GM19023 (cell line): Measurements from ENCODE around the gene BAD.
"Not testable (repeated sequence)": the region's sequence is repeated elsewhere in the genome, so short reads cannot be mapped to it uniquely, and the experiment has no call there.

Experiments
- ATAC-seq: cut with Tn5 transposase; IDR thresholded peaks from one replicate; pipeline ENCODE4 v1.9.1; 2021; ENCODE audit warnings: mild to moderate bottlenecking, moderate library complexity; ENCODE audit not compliant: unreplicated experiment

The BAD gene

DNA sequence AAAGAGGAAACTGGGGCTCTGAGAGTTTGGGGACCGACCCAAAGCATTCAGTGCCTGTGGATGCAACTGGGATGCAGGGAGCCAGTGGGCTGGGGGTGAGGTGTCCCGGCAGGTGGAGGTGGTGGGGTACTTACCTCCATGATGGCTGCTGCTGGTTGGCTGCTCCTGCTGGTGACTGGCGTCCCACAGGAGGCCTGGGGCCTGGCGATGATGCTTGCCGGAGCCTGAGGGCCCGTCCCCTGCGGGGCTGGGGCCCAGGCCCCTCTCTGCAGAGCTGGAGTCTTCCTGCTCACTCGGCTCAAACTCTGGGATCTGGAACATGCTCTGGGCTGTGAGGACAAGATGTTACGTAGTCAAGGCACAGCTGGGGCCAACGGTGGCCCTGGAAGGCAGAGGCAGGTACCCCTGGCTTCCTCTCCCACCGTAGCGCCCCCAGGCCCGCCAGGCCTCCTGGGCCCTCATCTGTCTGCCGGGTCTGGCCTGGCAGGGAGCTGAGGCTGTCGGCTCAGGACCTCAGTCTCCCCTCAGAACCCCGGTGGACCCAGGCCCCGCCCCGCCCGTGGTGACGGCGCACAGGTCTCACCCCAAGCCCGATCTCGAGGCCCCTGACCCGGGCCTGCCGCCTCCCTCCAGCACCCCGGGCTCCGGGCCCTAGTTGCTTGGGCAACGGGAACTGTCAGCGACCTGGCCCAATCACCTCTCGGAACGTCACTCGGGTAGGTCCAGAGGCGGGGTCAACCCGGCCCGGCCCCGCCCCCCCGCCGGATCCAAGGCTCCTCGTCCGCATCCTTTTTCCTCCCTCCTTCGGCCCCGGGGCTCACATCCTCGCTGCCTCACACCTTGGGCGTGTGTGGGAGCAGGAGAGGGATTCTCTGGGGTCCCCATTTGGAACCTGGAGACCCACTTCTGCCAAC is at the start of gene BAD:
BAD (minus strand) TSS at position 618 of the 914 bp plus-strand sequence; CDS start at position 321, 297 bp downstream.
- peak; percentile 77 for ATAC-seq

DNA sequence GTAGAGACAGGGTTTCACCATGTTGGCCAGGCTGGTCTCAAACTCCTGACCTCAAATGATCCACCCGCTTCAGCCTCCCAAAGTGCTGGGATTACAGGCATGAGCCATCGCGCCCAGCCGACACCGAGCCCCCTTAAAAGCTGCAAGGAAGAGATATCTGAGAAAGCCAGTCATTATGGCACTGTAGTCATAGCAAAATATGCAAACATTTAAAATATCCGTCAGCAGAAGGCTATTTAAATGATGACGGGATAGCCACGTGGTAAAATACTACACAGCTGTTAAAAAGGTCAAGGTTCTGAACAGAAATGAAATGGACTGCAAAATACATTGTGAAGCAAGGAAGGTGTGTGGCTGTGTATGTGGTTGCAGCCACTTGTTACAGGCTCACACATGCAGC is 49.1 kb upstream of the BAD start:
- no peak for ATAC-seq

- ATAC-seq, result peak; percentile 46
These were observed 47.3 kb upstream of the BAD start for GRCh38 chr11:64331569-64332371.

GRCh38 chr11:64330888-64331287 is 46.4 kb upstream of the BAD start:
- no peak for ATAC-seq

- ATAC-seq, result no peak
These were observed 43.5 kb upstream of the BAD start for GRCh38 chr11:64327993-64328392.

DNA sequence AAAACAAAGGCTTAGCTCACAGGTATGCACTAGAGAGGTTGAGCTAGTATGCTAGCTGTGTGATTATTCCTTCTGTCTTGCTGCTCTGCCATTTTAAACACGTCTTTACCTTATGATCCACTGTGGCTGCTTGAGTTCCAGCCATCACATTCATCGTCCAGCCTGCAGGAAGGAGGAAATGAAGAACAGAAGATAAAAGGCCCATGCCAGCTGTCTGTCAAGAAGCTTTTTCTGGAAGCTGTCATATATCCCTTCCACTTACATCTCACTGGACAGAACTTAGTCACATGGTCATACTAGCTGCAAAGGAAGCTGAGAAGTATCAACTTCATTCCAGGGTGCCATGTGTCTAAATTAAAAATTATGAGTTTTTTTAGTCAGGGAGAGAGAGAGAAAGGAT is 42.9 kb upstream of the BAD start:
- no peak for ATAC-seq

DNA sequence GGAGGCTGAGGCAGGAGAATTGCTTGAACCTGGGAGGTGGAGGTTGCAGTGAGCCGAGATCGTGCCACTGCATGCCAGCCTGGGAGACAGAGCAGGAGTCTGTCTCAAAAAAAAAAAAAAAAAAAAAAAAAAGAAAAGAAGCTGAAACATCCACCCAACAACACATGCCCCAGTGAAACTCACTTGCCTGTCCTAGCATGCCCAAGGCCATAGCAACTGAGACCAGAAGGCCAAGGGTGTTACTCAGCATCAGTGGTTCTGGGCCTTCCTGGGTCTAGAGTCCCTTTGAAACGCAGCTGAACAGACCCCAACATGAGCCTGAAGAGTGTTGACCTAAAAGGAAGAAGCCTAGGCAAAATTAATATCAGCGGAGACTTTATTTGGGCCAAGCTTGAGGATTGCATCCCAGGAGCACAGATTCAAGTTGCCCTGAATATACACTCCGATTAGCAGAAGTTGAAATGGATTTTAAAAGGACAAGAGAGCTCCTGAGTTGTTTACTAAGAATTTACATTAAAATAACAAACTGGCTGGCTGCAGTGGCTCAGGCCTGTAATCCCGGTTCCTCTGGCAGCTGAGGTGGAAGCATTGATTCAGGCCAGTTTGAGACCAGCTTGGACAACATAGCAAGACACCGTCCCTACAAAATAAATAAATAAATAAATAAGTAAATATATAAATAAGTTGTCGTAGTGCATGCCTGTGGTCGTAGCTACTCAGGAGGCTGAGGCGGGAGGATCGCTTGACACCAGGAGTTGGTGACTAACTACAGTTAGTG is 40.4 kb upstream of the BAD start:
- ATAC-seq, result no peak

GRCh38 chr11:64323984-64324383 is 39.5 kb upstream of the BAD start:
- ATAC-seq, result not testable (repeated sequence)

DNA sequence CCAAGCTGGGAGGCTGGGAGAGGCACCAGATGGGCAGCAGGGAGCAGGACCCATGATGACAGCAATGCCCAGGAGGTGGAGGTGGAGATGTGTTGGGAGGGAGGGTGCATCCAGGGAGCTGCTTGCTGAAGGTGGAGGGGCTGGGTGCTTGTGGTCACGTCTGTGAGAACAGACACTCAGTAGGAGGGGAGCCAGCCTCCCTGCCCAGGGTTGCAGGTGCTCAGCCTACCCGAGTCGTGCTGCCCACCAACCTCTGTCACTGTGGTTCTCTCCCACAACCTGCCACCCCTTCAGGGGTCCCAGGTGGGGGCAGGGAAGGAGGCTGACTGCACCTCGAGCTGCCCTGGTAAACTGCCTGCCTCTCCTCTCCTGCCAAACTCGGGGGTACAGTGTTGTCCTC is 38.9 kb upstream of the BAD start:
- ATAC-seq, result no peak

GRCh38 chr11:64322925-64323260 is 38.4 kb upstream of the BAD start:
- no peak for ATAC-seq

DNA sequence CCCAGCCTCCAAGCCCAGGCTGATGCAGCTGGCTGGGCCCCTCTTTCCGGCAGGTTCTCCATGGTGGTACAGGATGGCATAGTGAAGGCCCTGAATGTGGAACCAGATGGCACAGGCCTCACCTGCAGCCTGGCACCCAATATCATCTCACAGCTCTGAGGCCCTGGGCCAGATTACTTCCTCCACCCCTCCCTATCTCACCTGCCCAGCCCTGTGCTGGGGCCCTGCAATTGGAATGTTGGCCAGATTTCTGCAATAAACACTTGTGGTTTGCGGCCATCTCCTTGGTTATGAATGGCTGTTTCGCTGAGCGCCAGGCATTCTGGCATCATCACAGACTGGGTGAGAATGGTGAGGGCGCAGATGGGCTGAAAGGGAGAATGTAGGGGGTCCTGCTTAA is 37.1 kb upstream of the BAD start:
- no peak for ATAC-seq

DNA sequence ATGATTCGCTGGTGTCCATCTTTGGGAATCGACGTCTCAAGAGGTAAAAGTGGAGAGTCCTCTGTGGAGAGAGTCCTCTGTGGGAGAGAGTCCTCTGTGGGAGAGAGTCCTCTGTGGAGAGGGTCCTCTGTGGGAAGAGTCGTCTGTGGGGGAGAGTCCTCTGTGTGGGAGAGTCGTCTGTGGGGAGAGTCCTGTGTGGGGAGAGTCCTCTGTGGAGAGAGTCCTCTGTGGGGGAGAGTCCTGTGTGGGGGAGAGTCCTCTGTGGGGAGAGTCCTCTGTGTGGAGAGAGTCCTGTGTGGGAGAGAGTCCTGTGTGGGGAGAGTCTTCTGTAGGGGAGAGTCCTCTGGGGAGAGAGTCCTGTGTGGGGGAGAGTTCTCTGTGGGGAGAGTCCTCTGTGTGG is 36.6 kb upstream of the BAD start:
- no peak for ATAC-seq

- ATAC-seq, result no peak
These were observed 36.1 kb upstream of the BAD start for GRCh38 chr11:64320556-64320955.

DNA sequence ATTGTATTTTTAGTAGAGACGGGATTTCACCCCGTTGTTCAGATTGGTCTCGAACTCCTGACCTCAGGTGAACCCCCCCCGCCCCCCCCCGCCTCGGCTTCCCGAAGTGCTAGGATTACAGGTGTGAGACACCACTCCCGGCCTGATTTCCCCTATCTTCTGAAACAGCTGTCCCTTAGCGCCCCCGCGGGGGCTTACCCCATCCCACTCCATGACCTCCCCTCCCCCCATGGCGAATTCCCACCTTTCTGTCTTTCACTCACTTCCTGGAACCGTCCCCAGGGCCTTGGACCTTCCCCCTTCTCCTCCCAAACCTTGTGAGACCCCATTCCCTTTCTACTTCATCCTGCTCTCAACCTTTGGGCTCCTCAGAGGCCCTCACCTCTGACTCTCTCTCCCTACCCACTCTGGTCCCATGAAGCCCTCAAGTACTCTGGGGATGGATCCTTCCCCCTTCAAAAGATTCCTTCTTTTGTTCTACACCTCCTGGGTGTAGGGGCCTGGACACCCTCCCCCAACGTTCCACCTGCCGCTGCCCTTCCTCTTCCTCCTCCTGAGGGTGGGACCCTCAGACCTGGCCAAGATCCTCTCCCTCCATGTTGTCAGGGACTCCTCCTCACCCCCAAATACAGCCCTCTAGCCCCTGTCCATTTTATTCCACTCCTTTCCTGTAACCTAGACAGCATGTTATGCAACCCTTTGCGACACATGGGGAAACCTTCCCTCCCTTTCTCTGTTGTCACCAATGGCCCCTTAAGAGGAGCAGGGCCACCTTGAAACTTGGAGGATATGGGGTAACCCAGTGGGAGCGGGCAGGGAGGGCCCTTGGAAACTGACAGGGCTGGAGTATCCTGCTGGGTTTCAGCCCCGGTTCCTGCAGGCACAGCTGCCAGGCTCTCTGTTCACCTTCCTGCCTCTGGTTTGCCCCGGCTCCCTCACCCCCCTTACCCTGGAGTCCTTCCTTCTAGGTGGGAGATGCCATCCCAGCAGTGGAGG is 34.6 kb upstream of the BAD start:
- ATAC-seq, result no peak

DNA sequence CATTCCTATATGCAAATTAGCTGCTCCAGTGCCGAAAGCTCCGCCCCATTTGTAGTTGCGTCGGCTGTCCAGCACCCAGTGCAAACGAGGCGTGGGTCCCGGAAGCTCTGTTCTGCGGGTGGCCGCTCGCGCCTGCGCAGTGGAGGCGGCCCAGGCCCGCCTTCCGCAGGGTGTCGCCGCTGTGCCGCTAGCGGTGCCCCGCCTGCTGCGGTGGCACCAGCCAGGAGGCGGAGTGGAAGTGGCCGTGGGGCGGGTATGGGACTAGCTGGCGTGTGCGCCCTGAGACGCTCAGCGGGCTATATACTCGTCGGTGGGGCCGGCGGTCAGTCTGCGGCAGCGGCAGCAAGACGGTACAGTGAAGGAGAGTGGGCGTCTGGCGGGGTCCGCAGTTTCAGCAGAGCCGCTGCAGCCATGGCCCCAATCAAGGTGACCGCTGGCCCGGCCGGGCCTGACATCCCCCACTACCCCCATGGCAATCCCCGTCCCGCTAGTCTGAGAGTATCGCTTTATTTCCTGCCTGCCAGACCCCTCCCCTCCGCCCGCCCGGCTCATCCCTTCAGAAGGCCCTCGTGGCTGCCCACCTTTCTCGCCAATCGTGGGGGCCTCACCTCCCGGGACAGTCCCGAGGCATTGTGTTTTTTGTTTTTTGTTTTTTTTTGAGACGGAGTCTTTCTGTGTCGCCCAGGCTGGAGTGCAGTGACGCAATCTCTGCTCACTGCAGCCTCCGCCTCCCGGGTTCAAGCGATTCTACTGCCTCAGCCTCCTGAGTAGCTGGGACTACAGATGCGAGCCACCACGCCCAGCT is 33.7 kb upstream of the BAD start, which contains the start of gene PRDX5:
PRDX5 (plus strand) TSS at position 161 of the 805 bp plus-strand sequence; CDS start at position 256, 95 bp downstream.
- ATAC-seq, result peak; percentile 78

DNA sequence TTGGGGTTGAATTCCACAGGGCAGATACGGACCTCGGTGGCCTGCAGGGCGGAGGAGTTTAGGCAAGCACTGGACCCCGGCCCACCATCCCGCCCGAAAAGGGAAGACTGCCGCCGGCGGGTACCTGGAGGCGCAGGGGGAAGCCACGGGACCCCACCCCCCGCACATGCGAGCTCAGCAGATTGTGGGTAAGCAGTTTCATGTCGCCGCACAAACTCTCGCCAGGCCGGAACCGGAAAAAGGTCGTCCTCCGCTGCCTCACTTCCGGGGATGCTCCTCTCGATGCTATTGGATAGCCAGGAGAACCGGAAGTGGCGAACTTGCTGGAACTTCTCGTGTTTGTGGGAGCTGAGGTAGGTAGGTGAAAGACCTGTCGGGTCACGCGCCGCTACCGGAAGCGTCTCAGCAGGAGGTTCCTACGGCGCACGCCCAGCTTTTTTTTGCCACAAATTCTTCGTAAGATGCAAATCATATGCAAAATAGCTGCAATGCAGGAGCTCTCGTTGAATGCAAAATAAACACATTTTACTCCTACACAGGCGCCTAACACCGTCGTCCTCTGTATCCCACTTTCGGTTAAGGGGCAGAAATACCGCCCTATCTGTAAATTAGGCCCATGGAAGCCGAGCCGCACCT is 33.0 kb upstream of the BAD start, which contains the start of gene TRMT112:
TRMT112 (minus strand) TSS at position 235 of the 636 bp plus-strand sequence; CDS start at position 202, 33 bp downstream.
- ATAC-seq, result peak; percentile 65

DNA sequence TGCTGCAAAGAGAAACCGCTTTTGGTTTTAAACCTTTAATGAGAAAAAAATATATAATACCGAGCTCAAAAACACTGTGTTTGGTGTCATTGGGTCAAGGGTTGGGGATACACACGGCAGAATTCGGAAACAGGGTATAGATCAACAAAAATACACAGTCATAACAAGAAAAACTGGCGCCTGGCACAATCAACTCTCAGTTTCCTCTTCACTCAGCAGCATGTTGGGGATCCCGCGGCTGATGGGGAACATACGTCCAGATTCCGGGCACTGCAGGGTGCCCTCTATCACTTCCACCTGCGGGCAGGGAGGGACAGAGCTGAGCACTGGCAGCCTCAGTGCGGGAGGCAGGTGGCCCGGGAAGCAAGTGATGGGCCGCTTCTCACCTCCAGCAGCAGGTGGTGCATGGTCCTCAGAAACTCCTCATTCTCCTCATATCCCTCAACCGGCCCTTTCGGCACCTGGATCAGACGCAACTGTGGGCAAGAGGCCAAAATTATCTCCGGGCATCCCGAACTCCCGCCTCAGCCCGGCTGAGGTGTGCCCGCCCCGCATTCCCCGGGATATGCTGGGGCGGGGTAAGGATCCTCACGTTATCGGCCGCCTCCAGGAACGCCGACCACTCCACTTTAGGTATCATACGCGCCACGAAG is 32.3 kb upstream of the BAD start:
- ATAC-seq, result peak; percentile 0
